ENCODE results near the gene SH3GL1. TPM values are rescaled to one million over a fixed set of nuclear protein-coding genes. Genes with fewer than 3 reads are reported as not detected.

Gene SH3GL1
- total and polyA plus RNA-seq, 12 donors: 13.1 to 41.8 (median 18.0) TPM

DNA sequence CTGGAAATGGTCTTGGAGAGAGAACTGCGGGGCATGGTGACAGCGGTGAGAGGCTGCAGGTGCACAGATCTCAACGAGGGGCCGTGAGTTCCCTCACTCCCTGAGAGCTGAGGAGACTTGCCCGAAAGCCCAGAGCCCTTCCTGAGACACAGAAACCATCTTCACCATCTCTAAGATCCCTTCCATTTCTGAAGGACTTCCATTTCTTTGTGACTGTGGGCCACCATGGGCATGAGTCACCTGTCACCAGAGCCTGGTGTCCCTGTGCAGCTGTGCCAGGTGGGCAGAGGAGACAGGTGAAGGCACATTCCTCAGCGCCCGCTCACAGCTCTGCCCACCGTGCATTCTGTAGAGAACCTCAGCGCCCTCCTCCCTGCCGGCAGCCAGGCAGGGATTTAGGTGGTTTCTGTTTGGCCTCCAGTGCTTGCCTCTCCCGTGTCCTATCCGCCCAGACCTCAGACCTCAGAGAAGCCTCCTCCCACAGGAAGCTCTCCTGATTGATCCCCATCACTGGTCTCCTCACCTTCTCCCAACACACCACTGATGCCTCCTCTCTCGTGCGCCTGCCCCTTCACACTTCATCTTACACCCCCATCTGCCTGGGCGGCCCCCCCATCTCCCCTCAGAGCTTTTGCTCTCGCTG lies 24.2 kb downstream of the SH3GL1 start:
- intact Hi-C loops (cut with DNase I): no loop called here
- Histone ChIP-seq H3K27ac (peak overlapping the region in 6 of 10 donors; percentile 80 to 96 (median 87)), H3K36me3 (peaks cover 0 to 12% (median 0%) of the 10 kb centered on the region in 9 donors), H3K27me3 (no peaks in the 10 kb centered on the region), H3K9me3 (no peaks in the 10 kb centered on the region), H3K4me3 (no peak overlapping the region), H3K4me1 (peaks cover 62 to 93% (median 90%) of the 10 kb centered on the region in 9 donors)
- ATAC-seq (no peak), DNase-seq (no peak)
- WGBS, 2 donors: 77 to 79% methylated on average over 16 of the region's 16 CpGs
- TF ChIP-seq, protein P1, sequence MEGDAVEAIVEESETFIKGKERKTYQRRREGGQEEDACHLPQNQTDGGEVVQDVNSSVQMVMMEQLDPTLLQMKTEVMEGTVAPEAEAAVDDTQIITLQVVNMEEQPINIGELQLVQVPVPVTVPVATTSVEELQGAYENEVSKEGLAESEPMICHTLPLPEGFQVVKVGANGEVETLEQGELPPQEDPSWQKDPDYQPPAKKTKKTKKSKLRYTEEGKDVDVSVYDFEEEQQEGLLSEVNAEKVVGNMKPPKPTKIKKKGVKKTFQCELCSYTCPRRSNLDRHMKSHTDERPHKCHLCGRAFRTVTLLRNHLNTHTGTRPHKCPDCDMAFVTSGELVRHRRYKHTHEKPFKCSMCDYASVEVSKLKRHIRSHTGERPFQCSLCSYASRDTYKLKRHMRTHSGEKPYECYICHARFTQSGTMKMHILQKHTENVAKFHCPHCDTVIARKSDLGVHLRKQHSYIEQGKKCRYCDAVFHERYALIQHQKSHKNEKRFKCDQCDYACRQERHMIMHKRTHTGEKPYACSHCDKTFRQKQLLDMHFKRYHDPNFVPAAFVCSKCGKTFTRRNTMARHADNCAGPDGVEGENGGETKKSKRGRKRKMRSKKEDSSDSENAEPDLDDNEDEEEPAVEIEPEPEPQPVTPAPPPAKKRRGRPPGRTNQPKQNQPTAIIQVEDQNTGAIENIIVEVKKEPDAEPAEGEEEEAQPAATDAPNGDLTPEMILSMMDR (IDR thresholded peaks at IDR 0.05): no peak

DNA sequence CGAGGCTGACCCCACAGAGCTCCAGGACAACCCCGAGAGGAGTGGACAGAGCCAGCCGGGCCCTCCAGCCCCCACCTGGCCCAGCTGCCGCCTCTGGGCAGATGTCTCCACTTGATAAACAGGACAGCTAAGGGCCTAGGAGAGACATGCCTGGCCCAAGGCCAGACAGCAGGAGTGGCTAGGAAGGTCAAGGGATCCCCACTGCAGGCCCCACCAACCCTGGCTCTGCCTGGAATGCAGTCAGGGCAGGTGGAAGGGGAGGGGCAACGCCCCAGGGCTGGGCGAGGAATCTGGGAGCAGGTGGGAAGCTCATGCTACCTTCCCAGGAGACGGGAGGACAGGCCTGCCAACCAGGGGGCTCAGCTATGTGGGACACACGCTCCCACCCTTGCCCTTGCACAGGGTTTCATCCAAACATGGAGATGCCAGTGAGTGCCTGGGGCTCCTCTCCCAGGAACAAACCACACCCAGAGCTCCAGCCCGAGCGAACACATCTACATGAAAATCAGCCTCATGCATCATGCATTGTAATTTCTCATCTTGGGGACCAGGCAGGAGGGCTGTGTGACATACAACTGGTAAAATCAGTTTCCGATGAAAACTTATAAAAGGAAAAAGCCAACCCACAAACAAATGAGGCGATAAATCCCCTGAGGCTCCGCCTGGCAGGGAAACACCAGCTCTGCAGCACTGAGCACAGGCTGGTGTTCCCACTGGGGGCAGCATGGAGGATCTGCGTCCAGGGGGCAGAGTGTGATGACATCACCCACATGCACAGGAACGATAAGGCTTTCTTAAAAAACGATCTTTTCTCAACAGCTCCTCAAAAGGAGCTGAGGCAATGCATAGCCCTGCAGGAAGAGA lies 25.0 kb downstream of the SH3GL1 start:
- Histone ChIP-seq H3K4me3 (no peak overlapping the region), H3K36me3 (peaks cover 0 to 12% (median 0%) of the 10 kb centered on the region in 9 donors), H3K27ac (peak overlapping the region; percentile 26 to 96 (median 81)), H3K27me3 (no peaks in the 10 kb centered on the region), H3K4me1 (peaks cover 60 to 96% (median 93%) of the 10 kb centered on the region in 9 donors), H3K9me3 (no peaks in the 10 kb centered on the region)
- intact Hi-C loops (cut with DNase I): loop anchor here in 2 of 10 donors (2.0 kb wide), 2 partner anchors 19 to 25 kb away; partner anchors contain the start of gene SH3GL1 (in 1 of the 2)
- WGBS, 2 donors: 43 to 56% methylated on average over 16 of the region's 16 CpGs
- peak in 2 of 8 donors; percentile 1 to 2 for ATAC-seq
- DNase-seq: no peak
- TF ChIP-seq, protein P1 (IDR thresholded peaks at IDR 0.05): peak in 3 of 9 donors; percentile 21 to 36 (median 32)

DNA sequence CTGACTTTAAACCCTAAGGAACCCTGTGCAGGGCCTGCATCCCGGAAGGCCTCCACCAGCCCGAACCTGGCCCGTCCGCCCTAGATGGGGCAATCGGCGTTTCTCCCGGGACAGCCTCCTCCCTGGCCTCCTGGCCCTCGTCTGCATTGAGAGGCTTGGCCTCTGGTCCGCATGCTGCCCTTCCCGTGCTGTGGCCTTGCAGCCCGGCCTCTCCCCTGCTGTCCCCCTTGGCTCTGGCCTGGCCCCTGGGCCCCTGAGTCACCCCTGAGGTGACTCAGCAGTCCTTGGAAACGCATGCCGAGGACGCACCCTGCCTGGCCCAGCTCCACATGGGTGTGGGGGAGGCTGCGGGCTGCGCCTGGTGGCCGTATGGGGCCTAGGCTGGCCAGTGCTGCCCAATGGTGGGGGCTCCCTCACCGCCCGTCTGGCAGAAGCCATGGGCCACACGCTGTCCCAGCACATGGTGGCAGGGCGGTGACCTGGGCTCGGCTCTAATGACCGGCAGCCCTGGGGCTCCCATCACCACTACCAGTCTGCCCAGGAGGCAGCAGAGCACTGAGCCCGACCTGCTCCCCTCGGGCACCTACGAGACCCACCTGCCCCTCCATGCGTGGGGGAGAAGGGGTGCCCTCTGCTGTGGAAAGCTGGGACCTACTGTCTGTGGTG lies 25.7 kb downstream of the SH3GL1 start:
- TF ChIP-seq, protein P1 (IDR thresholded peaks at IDR 0.05): peak in 3 of 9 donors; percentile 14 to 20 (median 15)
- Histone ChIP-seq H3K9me3 (no peaks in the 10 kb centered on the region), H3K4me1 (peaks cover 60 to 96% (median 93%) of the 10 kb centered on the region in 9 donors), H3K36me3 (peaks cover 0 to 12% (median 0%) of the 10 kb centered on the region in 9 donors), H3K4me3 (peak overlapping the region in 2 of 10 donors; percentile 15 to 28), H3K27me3 (no peaks in the 10 kb centered on the region), H3K27ac (peak overlapping the region; percentile 26 to 96 (median 81))
- intact Hi-C loops (cut with DNase I): loop anchor here in 2 of 10 donors (2.0 kb wide), 2 partner anchors 20 to 26 kb away; partner anchors contain the start of gene SH3GL1 (in 1 of the 2)
- peak; percentile 50 to 81 for DNase-seq
- 51 to 57% methylated on average over 27 of the region's 27 CpGs for WGBS, 2 donors
- peak; percentile 29 to 85 (median 60) for ATAC-seq

Data from heart right ventricle (tissue), 16 donors.